NCI-H510A treated with DMSO at 0.1 percent for 48 hours (cell line): Measurements from ENCODE around the gene NDUFA8.
A peak's percentile ranks its signal among the peaks of the same experiment; 100 is the strongest.
"Not testable (repeated sequence)": the region's sequence is repeated elsewhere in the genome, so short reads cannot be mapped to it uniquely, and the experiment has no call there.

Source experiments
- DNase-seq: peaks from one replicate; lab custom pipeline; 2025; lab: John Stamatoyannopoulos, UW

Gene NDUFA8

DNA sequence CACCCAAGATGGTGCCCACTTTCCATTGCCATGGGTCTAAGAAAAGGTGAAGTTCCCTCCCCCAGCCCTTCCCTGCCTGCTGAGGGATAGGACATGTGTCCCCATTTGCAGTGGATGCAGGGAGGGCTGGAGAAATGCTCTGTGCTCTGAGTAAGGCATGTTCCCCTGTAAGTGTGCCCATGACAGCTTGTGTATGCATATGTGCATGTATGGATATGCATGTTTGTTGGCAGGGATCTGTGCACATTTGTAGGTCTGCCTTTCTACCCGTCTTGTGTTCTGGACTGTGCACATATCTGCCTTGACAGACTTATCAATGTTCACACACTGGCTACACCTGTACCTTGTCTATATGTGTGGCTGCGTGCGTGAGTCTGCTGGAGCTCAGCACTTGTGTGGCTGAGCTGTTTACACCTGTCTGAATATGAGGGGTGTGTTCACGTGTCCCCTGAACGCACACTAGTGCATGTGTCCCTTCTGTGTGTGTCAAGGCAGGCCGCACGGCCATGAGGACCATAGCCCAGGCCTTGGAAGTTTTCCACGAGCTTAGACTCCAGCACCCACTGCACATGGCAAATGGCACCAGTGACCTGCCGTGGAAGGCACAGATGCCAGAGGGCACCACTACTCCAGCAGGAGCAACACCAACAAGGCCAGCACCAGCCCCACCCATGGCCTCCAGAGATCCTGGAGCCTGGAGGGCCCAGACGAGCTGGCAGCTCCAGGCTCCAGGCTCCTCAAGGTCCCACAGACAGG lies 39.1 kb downstream of the NDUFA8 start:
- no peak for DNase-seq

DNA sequence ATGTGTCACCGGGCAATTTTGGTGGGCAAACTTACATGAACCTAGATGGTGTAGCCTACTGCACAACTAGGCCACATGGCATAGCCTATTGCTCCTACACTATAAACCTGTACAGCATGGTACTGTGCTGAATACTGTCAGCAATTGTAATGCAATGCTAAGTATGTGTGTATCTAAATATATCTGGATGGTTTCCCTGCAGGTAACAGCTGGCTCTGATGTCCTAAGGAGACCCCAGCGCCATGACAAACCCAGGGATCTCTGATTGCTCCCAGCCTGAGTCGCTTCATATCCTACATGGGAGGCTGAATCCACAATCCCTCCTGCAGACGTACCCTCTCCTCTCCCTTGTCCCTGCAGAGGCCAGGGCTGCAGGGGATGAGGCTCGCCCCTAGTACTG lies 39.9 kb downstream of the NDUFA8 start:
- DNase-seq = no peak

GRCh38 chr9:122119166-122119521 lies 40.4 kb downstream of the NDUFA8 start:
- no peak for DNase-seq

GRCh38 chr9:122118343-122119165 lies 41.0 kb downstream of the NDUFA8 start:
- DNase-seq = no peak

DNA sequence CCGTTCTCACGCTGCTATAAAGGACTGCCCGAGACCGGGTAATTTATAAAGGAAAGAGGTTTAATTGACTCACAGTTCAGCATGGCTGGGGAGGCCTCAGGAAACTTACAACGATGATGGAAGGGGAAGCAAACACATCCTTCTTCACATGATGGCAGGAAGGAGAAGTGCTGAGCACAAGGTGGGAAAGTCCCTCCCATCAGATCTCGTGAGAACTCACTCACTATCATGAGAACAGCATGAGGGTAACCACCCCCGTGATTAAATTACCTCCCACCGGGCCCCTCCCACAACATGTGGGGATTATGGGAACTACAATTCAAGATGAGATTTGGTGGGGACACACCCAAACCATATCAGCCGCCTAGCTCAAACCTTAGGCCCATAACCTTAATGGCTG lies 42.3 kb downstream of the NDUFA8 start:
- not testable (repeated sequence) for DNase-seq

DNA sequence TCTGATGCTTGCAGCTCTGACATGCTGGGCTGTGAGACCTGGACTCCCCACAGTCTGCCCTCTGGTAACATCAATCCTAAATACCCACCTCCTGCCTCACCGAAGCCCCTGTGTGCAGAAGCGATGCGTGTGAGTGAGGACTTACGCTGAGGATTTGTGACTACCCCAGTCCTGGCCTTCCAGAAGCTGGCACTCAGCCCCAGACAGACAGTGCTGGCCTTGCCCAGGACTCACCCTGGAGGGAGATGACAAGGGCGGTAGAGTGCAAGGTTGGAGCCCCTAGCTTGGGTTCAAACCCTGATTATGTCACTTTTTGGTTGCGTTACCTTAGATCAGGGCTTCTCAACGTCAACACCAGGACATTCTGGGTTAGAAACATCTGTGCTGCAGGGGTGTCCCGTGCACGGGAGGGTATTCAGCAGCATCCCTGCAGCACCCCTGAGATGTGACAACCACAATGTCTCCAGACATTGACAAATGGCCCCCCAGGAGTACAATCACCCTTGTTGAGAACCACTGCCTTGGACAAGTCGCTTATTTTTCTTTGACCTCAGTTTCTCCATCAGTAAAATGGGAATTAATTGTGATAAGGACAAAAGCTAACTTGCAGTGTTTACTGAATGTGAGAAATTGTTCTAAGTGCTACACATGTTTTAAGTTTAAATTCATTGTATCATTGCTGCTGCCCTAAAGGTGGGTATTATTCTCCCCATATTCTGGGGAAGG lies 43.0 kb downstream of the NDUFA8 start:
- DNase-seq = no peak

DNA sequence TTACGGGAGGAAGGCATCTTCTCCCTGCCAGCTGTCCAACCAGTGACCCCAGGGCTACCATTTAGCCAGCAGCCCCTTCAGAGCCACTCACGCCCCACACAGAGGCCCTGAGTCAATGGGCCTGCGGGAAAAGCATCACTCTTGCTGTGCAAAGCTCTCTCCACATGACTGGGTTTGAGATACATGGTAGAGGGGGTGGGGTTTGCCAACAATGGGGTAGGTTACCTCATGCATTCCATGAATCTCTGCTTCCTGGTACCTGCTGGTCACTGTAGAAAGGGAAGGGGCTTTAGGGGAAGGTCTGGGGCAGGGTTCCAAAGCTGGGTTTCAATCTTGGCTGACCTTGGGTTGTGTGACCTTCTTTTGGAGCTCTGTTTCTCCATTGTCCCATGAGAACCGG lies 43.5 kb downstream of the NDUFA8 start:
- no peak for DNase-seq

DNA sequence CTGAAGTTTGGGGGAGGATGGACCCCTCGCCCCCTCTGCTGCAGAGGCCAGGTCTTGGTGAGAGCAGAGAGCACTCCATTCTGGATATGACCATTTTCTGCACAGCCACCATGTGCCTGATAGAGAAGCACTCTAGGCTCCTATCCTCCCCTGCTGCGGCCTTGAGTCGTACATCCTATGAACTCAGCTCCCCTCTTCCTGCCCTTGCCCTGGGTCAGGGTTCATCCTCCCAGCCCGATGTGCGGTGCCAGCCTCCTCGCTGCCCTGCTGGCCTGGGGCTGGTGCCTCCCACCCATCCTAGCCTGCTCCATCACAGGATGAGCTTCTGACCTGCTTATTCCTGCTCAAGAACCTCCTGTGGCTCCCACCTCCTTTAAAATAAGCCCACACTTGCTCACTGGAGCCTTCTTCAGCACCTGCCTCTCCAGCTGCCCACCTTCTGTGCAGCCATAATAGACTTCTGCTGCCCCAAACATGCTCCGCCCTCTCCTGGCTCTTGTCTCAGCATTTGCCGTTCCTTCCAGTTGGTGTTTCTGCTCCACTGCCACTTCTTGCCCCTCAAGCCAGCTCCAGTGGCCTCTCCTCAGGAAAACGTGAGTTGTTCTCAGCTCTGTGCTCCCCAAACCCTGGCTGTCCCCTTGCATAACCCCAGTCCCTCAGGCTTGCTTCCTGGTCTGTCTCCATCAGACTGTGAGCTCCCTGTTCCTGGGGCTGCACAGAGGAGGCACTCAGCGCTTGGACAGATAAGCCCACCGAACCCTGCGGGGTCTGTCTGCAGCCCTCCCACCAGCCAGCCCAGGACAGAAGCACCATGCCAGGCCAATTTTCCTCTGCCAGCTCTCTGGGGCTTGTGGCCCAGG lies 44.2 kb downstream of the NDUFA8 start:
- DNase-seq = no peak

GRCh38 chr9:122113574-122113973 lies 46.0 kb downstream of the NDUFA8 start:
- DNase-seq = no peak

GRCh38 chr9:122112238-122112637 lies 47.3 kb downstream of the NDUFA8 start:
- no peak for DNase-seq

GRCh38 chr9:122111413-122112085 lies 48.0 kb downstream of the NDUFA8 start:
- DNase-seq = no peak

DNA sequence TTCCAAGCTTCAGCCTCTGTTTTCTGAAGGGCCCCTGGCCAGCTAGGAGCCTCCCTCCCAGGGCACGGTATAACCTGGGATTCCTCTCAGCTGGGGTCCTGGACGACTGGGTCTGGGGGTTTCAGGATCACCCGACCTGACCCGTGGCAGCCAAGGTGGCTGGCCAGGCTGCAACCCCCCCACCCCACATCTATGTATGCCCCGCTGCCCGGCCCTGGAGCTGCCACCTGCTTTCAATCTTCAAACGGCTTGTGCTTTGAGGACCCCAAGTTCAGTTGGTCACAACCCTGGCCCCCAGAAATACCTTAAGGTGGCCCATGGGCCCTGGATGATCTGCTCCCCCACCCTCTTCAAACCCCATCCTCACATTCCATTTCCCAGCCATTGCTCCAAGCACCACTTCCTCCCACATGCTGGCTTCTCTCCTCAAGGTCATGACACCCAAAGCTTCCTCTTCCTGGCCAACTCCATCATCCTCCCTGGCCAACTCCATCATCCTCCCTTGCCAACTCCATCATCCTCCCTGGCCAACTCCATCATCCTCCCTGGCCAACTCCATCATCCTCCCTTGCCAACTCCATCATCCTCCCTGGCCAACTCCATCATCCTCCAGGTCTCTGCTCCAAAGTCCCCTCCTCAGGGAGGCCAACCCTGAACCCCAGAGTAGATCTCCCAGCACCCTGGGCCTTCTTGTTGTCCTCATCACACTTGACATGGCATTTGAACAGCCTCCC lies 49.3 kb downstream of the NDUFA8 start:
- DNase-seq = no peak

- DNase-seq = no peak
These were observed 50.4 kb downstream of the NDUFA8 start for GRCh38 chr9:122109035-122109813.

- DNase-seq = no peak
These were observed 52.2 kb downstream of the NDUFA8 start for GRCh38 chr9:122107291-122107805.

- DNase-seq = no peak
These were observed 53.0 kb downstream of the NDUFA8 start for GRCh38 chr9:122106576-122106975.

GRCh38 chr9:122103985-122104384 lies 55.6 kb downstream of the NDUFA8 start:
- no peak for DNase-seq

DNA sequence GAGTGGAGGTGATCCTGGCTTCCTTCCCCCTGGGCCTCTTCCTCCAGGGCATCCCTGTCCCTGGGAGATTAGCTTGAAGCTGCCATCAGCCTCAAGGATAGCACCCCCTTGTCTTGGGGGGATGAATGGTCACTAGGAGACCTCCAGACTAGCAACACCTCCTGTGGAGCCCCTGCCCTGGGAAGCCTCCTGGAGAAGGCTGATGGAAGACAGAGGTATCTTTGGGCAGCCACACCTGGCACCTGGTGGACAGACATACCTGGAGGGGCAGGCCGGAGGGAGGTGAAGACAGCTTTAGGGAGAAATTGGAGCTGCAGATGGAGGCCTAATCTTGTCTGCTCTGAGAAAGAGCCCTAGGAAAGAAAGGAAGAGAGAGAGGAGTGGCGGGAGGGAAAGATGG lies 57.4 kb downstream of the NDUFA8 start:
- no peak for DNase-seq

- no peak for DNase-seq
These were observed 58.8 kb downstream of the NDUFA8 start for GRCh38 chr9:122100756-122101155.

DNA sequence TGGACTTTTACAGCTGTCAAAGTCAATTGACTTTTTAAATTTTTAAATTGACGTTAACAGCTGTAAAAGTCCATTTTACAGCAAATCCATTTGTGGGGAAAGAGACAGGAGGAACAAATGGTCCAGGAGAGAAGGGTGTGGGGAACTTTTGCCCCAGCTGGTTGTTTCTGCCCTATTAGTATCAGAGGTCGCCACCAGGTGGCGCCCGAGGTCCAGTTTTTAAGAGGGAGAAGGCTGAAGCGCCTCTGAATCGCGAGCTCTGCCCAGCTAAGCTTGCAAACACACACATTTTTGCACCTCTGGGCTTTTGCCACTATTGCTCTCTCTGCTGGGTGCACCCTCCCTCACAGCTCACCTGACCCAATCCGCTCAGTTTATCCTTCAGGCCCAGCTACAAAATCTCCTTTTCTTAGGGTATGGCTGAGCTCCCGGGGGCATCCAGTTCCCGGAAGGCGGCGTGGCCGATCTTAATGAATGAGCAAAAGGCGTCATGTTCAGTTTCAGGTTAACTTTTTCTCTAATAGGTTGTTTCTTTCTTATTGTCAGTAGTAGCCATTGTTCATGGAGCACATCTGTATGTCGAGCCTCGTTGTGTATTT lies 60.2 kb downstream of the NDUFA8 start:
- peak; percentile 58 for DNase-seq
